Activated CD4-positive, alpha-beta T cell treated with anti-CD3 and anti-CD28 coated beads, Interleukin-2, amount 50 U/mL, for 24 hours (primary cell): ENCODE results near the gene RO60.
A peak's percentile ranks its signal among the peaks of the same experiment; 100 is the strongest.
"Not testable (repeated sequence)": the region's sequence is repeated elsewhere in the genome, so short reads cannot be mapped to it uniquely, and the experiment has no call there.

ENCODE experiments used
- DNase-seq, 2 donors: peaks; one replicate each; pipeline ENCODE4 v3.0.0-alpha.2; 2020; ENCODE audit warnings: low read depth in 1 of 2, low spot score in 1 of 2

RO60 gene

DNA sequence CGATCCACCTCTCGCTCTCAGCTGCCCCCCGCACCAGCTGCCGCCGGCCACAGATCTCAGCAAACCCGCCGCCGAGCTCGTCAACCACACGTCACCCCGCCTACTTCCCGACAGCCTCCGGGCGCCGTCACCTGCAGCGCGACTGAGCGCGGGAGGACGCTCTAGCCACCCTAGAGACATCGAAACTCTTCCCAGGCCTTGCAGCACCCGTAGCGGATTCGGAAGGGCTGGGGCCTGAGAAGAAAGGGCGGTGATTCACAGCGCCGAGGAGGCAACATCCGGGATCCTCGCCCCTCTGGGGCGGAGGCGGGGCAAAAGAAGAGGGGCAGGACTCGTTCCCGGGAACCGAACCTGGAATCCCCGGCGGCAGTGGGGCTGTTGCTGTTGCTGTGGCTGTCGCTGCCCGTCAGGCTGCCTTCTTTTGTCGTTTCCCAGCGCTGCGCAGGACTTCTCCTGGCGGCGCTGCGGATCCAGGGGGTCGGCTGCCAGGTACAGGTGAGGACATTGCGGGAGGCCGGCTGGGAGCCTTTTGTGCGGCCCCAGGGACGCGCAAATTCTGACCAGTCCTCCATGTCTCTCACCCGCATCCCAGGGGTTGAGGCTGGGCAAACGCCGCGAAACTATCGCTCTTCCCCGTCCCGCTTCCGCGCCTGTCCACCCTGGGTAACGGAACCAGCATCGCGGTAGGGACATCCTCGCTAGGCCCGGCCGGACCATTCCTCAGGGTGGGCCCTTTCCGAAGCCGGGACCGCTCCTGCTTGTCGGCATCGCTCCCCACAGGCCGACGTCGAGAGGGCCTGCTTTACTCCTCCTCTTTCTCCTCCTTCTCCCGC, at the start of gene RO60, which contains the start of gene UCHL5:
RO60 (plus strand) TSS at position 331 of the 833 bp plus-strand sequence. CDS start 9,443 bp downstream, outside the sequence.
UCHL5 (minus strand) TSS at position 79 of the 833 bp plus-strand sequence. CDS start 100 bp downstream, outside the sequence.
- DNase-seq, result peak; percentile 83 to 95

GRCh38 chr1:193011406-193011805, 48.0 kb upstream of the RO60 start:
- DNase-seq, result no peak

- DNase-seq, result no peak
Observed at GRCh38 chr1:193013005-193013404, 46.4 kb upstream of the RO60 start.

DNA sequence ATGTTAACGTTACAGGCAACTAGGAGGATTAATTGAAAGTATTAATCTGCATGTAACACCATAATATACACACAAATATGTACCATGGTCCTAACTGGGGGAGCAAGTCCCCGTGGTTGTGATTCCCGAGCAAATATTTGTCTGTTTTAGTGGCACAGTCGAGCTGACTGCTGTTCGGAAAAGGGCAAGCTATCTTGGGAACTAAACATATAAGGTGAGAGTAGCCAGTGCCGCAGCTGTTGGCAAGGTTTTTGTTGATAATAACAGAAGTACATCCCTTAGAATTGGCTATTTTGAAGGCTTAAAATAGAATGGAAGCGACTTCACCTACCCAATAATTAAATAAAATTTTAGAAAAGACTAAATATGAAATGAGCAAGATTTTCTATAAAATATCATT, 45.7 kb upstream of the RO60 start:
- DNase-seq, result no peak

- DNase-seq, result no peak
Observed at GRCh38 chr1:193014400-193014799, 45.0 kb upstream of the RO60 start.

- no peak for DNase-seq
Observed at GRCh38 chr1:193016788-193017187, 42.6 kb upstream of the RO60 start.

- DNase-seq, result peak in 1 of 2 donors; percentile 8
Observed at GRCh38 chr1:193019442-193020026, 39.9 kb upstream of the RO60 start.

DNA sequence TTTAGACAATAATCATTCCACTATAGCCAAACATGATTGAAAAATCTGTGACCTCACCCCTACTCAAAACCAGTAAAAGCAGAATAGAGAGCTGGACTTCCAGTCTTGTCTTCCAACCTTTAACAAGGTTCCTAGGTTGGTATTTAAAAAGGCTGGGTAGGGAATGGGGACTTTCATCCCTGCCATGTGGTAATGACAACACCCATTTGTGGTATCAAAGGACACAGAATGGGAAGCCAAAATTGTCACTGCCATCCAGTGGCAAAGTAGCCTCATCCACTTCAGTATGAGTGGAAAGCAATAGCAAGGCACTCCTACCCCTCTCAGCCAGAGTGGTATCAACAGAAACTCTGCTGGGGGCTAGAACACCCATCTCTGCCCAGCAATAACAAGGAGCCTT, 34.2 kb upstream of the RO60 start:
- no peak for DNase-seq

DNA sequence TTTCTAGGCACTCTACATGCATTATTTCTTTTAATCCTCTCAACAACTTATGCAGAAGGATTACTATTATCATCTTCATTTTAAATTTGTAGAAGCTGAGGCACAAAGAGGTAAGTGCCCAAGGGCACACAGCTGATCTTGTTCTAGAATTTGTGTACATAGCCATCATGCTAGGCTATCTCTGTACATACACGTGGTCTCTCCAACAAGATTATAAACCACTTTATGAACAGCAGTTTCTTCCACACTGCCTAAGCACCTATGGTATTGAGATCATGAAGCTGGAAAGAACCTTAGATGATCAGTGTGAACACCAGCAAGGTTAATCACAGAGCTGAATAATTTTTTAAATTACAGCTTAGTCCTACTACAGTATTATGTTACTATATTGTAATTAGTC, 29.1 kb upstream of the RO60 start:
- no peak for DNase-seq

DNA sequence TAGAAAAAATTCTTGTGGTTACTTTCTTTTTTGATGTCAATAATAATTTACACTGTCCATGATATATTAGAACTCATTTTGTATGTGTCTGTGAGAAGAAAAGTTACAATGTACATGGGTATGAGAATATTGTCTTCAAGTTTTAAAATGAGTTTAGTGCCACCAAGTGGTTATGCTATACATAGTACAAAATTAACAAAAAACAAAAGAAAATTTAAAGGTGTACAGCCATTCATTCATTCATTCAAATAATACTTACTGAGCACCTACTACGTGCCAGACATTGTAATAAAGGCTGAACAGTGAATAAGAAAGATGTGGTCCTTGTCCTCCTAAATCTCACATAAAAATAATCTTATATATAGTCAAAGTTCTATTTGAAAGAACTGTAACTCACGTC, 28.0 kb upstream of the RO60 start:
- DNase-seq, result no peak

DNA sequence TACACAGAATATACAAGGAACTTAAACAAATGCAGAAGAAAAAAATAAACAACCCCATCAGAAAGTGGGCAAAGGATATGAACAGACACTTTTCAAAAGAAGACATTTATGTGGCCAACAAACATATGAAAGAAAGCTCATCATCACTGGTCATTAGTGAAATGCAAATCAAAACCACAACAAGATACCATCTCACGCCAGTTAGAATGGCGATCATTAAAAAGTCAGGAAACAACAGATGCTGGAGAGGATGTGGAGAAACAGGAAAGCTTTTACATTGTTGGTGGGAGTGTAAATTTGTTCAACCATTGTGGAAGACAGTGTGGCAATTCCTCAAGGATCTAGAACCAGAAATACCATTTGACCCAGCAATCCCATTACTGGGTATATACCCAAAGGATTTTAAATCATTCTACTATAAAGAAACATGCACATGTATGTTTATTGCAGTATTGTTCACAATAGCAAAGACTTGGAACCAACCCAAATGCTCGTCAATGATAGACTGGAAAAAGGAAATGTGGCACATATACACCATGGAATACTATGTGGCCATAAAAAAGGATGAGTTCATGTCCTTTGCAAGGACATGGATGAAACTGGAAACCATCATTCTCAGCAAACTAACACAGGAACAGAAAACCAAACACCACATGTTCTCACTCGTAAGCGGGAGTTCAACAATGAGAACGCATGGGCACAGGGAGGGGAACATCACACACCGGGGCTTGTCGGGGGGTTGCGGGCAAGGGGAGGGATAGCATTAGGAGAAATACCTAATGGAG, 26.6 kb upstream of the RO60 start:
- DNase-seq, result not testable (repeated sequence)

DNA sequence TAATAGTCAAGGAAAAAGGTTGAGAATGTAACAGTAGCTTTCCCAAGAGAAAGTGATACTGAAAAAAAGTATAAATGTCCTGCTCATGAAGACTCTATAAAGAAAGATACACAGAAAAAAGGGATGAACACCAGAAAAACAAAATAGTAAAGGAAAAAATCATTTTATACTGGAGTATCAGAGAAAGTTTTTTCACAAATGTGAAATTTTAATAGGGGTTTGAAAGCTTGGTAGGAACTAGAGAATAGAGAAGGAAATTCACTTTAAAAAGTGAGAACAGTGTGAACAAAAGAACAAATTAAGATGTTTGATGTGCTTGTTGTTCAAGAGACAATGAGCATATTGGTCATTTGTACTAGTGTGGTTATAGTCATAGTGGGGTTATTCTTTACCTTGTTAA, 25.8 kb upstream of the RO60 start:
- no peak for DNase-seq

DNA sequence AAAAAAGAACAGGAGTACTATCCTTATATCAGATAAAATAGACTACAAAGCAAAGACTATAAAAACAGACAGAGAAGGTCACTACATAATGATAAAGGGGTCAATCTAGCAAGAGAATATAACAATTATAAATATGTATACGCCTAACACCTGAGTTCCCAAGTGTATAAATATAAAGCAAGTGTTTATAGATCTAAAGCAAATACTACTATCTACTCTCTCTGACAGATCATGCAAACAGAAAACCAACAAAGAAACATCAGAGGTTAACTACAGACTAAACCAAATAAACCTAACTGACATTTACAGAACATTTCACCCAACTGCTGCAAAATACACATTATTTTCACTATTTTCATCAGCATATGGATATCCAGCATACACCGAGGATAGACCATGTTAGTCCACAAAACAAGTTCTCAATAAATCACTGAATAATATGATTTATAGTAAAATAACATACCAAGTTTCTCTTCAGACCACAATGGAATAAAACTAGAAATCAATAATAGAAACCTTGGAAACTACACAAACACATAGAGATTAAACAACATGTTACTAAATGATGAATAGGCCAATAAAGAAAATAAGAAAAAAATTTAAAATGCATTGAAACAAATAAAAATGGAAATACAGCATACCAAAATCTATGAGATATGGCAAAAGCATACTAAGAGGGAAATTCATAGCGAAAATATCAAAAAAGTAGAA, 22.9 kb upstream of the RO60 start:
- no peak for DNase-seq

- no peak for DNase-seq
Observed at GRCh38 chr1:193040011-193040410, 19.4 kb upstream of the RO60 start.

DNA sequence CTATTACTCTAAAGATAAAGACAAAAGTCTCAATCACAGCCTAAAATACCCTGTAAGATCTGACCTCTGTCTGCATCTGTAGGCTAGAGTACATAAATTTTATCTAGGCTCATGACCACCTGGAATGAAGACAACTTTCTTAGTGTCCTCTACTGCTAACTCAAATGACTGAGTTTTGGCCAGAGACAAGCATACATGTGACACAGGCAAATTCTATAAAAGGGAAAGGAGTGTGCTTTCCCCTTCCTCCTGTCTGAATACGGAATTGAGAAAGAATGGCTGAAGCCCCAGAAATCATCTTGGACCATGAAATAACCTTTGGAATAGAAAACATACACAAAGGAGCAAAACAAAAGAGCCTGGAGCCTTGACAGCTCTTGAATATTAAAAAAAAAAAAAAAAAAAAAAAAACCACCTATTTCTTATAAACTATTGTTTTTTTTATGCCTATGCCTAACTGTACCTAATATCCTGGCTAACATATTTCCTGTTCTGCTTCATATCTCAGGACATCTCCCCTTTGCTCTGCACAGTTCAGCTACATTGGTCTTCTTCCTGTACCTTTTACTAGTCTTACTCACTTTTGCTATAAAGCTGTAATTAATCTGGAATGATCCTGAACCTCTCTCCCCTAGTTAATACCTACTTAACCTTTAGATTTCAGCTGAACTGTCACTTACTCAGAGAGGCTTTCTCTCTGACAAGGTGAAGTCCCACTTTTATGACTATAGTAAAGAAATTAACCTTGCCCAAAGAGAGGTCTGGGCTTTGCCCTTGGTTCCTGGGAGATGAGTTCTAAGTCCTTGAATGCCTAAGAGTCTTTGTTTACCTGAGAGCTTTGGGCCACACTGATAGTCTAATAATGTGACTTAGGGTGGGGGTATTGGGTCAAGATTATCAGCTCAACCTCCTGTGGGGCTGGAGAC, 16.4 kb upstream of the RO60 start:
- DNase-seq, result no peak

DNA sequence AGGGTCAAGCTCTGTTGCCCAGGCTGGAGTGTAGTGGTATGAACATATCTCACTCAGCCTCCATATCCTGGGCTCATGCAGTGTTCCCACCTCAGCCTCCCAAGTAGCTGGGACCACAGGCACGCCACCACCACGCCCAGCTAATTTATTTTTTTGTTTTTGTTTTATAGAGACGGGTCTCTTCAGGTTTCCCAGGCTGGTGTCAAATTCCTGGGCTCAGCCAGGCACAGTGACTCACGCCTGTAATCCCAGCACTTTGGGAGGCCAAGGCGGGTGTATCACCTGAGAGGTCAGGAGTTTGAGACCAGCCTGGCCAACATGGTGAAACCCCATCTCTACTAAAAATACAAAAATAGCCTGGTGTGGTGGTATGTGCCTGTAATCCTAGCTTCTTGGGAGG, 10.5 kb upstream of the RO60 start:
- DNase-seq, result not testable (repeated sequence)

DNA sequence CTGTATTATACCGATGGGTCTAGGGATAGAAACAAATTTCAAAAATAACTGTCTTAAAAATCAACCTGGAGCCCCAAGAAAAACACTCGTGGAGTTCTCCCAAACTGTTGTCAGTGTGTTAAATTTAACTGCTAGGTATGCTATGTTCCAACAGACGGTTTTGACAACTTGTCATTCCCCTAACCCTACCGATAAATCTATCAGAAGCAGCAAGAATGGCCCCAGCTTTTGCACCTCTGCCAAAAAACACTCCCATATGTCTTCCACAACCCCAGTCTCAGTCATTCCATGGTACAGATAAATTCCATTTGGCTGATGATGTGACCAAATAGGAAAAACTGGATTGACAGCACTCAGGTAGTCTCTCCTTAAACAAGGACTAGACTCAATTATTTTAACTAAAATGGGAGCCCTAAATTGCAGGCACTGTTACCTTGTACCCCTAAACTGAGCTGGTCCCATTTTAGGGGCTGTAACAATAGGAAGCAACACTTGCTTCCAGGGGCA, 5.2 kb upstream of the RO60 start:
- no peak for DNase-seq

GRCh38 chr1:193058529-193059281, 707 bp upstream of the RO60 start:
- DNase-seq, result peak; percentile 35 to 58

DNA sequence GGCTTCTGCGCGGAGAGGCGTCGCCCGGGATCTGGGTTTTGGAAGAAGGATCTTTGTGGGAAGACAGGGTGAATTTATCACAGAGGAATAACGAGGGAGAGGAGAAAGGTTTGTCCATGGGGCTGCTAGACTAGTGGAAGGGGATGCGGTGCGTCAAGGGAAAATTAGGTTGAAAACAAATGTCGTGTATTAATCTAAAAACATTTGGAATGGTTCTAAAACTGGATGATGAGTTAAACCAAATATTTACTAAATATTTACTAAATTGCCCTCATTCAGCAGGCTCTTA, 647 bp downstream of the RO60 start:
- no peak for DNase-seq
